Measurements from ENCODE around the gene ZNF552.

GRCh38 chr19:57820599-57820998, 5.9 kb upstream of the ZNF552 start:
- TF ChIP-seq CTCF (IDR thresholded peaks at IDR 0.05) (no peak), ZFX (IDR thresholded peaks at IDR 0.05; ENCODE audit: borderline replicate concordance) (no peak)

Data from 22Rv1 (cell line).